Measurements from ENCODE around the gene IFT27.

DNA sequence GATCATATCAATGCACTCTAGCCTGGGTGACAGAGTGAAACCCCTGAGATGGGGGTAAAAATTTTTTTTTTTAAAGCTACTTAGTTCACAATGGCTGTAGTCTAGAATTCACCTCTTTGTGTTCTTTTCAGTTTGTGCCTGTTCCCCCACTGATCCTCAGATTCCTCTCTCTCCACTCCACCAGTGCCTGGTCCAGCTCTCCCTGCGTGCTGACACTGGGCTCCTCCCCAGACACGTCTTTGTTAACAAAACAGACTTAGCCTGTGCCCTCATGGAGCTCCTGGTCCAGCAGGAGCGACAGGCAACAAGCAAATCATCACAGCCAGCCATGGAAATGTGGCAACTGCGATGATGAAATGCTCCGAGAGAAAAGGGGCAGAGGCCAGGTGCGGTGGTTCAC is 34.0 kb downstream of the IFT27 start:
- TF ChIP-seq, protein P1, sequence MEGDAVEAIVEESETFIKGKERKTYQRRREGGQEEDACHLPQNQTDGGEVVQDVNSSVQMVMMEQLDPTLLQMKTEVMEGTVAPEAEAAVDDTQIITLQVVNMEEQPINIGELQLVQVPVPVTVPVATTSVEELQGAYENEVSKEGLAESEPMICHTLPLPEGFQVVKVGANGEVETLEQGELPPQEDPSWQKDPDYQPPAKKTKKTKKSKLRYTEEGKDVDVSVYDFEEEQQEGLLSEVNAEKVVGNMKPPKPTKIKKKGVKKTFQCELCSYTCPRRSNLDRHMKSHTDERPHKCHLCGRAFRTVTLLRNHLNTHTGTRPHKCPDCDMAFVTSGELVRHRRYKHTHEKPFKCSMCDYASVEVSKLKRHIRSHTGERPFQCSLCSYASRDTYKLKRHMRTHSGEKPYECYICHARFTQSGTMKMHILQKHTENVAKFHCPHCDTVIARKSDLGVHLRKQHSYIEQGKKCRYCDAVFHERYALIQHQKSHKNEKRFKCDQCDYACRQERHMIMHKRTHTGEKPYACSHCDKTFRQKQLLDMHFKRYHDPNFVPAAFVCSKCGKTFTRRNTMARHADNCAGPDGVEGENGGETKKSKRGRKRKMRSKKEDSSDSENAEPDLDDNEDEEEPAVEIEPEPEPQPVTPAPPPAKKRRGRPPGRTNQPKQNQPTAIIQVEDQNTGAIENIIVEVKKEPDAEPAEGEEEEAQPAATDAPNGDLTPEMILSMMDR (optimal IDR thresholded peaks at IDR 0.05 in 1 of 3, IDR thresholded peaks at IDR 0.05 in 1 of 3, conservative IDR thresholded peaks at IDR 0.05 in 1 of 3; ENCODE audit: extremely low read depth in 1 of 3, insufficient read depth in 2 of 3, low read length in 3 of 3): no peak
- TF ChIP-seq EZH2 (IDR thresholded peaks at IDR 0.05; ENCODE audit: low read length): no peak
